Loucy (cell line): Measurements from ENCODE around the gene SOWAHA.

Experiments used
- H2AFZ ChIP-seq: fragments of 200-600 bp; sonication (generic); 2 replicates; pipeline ENCODE4 v1.6.0; 2016; ENCODE audit warnings: antibody characterized with exemption, mild to moderate bottlenecking, low read length, moderate library complexity
- H3F3A ChIP-seq: fragments of 200-600 bp; 2 replicates; pipeline ENCODE4 v1.6.0; 2016; ENCODE audit warnings: antibody characterized with exemption, low read depth, mild to moderate bottlenecking
- H3K27me3 ChIP-seq: fragments of 200-600 bp; sonication (generic); 2 replicates; pipeline ENCODE4 v1.6.1; 2014; ENCODE audit warnings: low read length, mild to moderate bottlenecking; ENCODE audit not compliant: insufficient read depth, poor library complexity, severe bottlenecking
- H3K36me3 ChIP-seq: fragments of 200-600 bp; sonication (generic); 2 replicates; pipeline ENCODE4 v1.6.1; 2016; ENCODE audit warnings: low read length; ENCODE audit not compliant: insufficient read depth
- H3K4me1 ChIP-seq: fragments of 200-600 bp; sonication (generic); 2 replicates; pipeline ENCODE4 v1.5.1; 2014; ENCODE audit warnings: low read length, mild to moderate bottlenecking; ENCODE audit not compliant: insufficient read depth, poor library complexity, severe bottlenecking
- H3K4me2 ChIP-seq: fragments of 200-600 bp; sonication (generic); 2 replicates; pipeline ENCODE4 v1.6.0; 2014; ENCODE audit warnings: antibody characterized with exemption, low read length, low read depth, mild to moderate bottlenecking; ENCODE audit not compliant: poor library complexity, severe bottlenecking
- H3K4me3 ChIP-seq: fragments of 200-600 bp; sonication (generic); 2 replicates; pipeline ENCODE4 v1.5.1; 2014; ENCODE audit warnings: low read length, mild to moderate bottlenecking, mixed read lengths; ENCODE audit not compliant: poor library complexity, severe bottlenecking
- H3K79me2 ChIP-seq: fragments of 200-600 bp; sonication (generic); 2 replicates; pipeline ENCODE4 v1.6.1; 2014; ENCODE audit warnings: low read length; ENCODE audit not compliant: insufficient read depth
- H3K9ac ChIP-seq: fragments of 200-600 bp; sonication (generic); 2 replicates; pipeline ENCODE4 v1.6.0; 2014; ENCODE audit warnings: mild to moderate bottlenecking, low read depth, low read length, moderate library complexity; ENCODE audit not compliant: poor library complexity, severe bottlenecking
- H3K9me2 ChIP-seq: fragments of 200-600 bp; sonication (generic); replicated peaks from 2 replicates; pipeline ENCODE4 v1.6.1; 2016; ENCODE audit warnings: low read depth, low read length, mixed read lengths
- H3K9me3 ChIP-seq: fragments of 200-600 bp; sonication (generic); 2 replicates; pipeline ENCODE4 v1.6.1; 2014; ENCODE audit warnings: mild to moderate bottlenecking, antibody characterized with exemption, low read length, low read depth; ENCODE audit not compliant: insufficient read depth
- H4K20me1 ChIP-seq: fragments of 200-600 bp; sonication (generic); 2 replicates; pipeline ENCODE4 v1.6.0; 2014; ENCODE audit warnings: antibody characterized with exemption, low read length, mild to moderate bottlenecking; ENCODE audit not compliant: insufficient read depth, poor library complexity, severe bottlenecking
- CTCF ChIP-seq: fragments of 200-600 bp; sonication (generic); conservative IDR thresholded peaks from 2 replicates; pipeline ENCODE4 v1.5.1; 2014; ENCODE audit warnings: mild to moderate bottlenecking, antibody characterized with exemption, low read length
- EZH2phosphoT487 ChIP-seq: fragments of 200-600 bp; IDR thresholded peaks from 2 replicates; pipeline ENCODE4 v1.6.1; 2018; ENCODE audit warnings: antibody characterized with exemption, mild to moderate bottlenecking, moderate library complexity, borderline replicate concordance

The SOWAHA gene

GRCh38 chr5:132787076-132787475, 26.0 kb upstream of the SOWAHA start:
- H3F3A ChIP-seq, result no peaks in the 10 kb centered on the region
- no peak for TF ChIP-seq EZH2phosphoT487
- TF ChIP-seq CTCF, result no peak
- no peaks in the 10 kb centered on the region for H3K9me3 ChIP-seq
- no peaks in the 10 kb centered on the region for H3K9me2 ChIP-seq
- no peak overlapping the region for H3K4me3 ChIP-seq
- H3K4me1 ChIP-seq, result no peaks in the 10 kb centered on the region
- H3K27me3 ChIP-seq, result no peaks in the 10 kb centered on the region
- H2AFZ ChIP-seq, result no peak overlapping the region
- no peak overlapping the region for H3K9ac ChIP-seq
- no peaks in the 10 kb centered on the region for H4K20me1 ChIP-seq
- H3K4me2 ChIP-seq, result no peak overlapping the region
- no peaks in the 10 kb centered on the region for H3K36me3 ChIP-seq
- H3K79me2 ChIP-seq, result no peaks in the 10 kb centered on the region

GRCh38 chr5:132788508-132788907, 24.6 kb upstream of the SOWAHA start:
- Histone ChIP-seq H3K36me3 (no peaks in the 10 kb centered on the region), H3K4me1 (no peaks in the 10 kb centered on the region), H4K20me1 (no peaks in the 10 kb centered on the region), H3K79me2 (no peaks in the 10 kb centered on the region), H3K9me2 (no peaks in the 10 kb centered on the region), H3K9ac (no peak overlapping the region), H3K4me2 (no peak overlapping the region), H3K9me3 (no peaks in the 10 kb centered on the region), H3K27me3 (no peaks in the 10 kb centered on the region), H2AFZ (no peak overlapping the region), H3F3A (no peaks in the 10 kb centered on the region), H3K4me3 (no peak overlapping the region)
- TF ChIP-seq EZH2phosphoT487 (no peak), CTCF (no peak)

GRCh38 chr5:132788990-132789886, 23.9 kb upstream of the SOWAHA start:
- no peaks in the 10 kb centered on the region for H3K9me3 ChIP-seq
- no peaks in the 10 kb centered on the region for H3K79me2 ChIP-seq
- H3K9ac ChIP-seq, result no peak overlapping the region
- H4K20me1 ChIP-seq, result no peaks in the 10 kb centered on the region
- no peaks in the 10 kb centered on the region for H3K4me1 ChIP-seq
- no peaks in the 10 kb centered on the region for H3K9me2 ChIP-seq
- no peaks in the 10 kb centered on the region for H3K27me3 ChIP-seq
- H3K4me3 ChIP-seq, result no peak overlapping the region
- no peak for TF ChIP-seq CTCF
- no peak for TF ChIP-seq EZH2phosphoT487
- no peak overlapping the region for H2AFZ ChIP-seq
- H3F3A ChIP-seq, result no peaks in the 10 kb centered on the region
- no peak overlapping the region for H3K4me2 ChIP-seq
- H3K36me3 ChIP-seq, result no peaks in the 10 kb centered on the region
